Skeletal muscle satellite cell (primary cell): ENCODE results near the gene SLC26A11.
A peak's percentile ranks its signal among the peaks of the same experiment; 100 is the strongest.

ENCODE experiments used
- H3K27me3 ChIP-seq: 2 replicates; pipeline ENCODE4 v1.7.0; 2013; ENCODE audit warnings: low read length; ENCODE audit not compliant: control insufficient read depth, insufficient read depth
- H3K36me3 ChIP-seq: 2 replicates; pipeline ENCODE4 v1.7.0; 2013; ENCODE audit warnings: mild to moderate bottlenecking, control low read depth, low read length; ENCODE audit not compliant: insufficient read depth
- H3K4me1 ChIP-seq: 2 replicates; pipeline ENCODE4 v1.7.0; 2013; ENCODE audit warnings: low read length; ENCODE audit not compliant: control insufficient read depth, insufficient read depth
- H3K4me2 ChIP-seq: 2 replicates; pipeline ENCODE4 v1.7.0; 2013; ENCODE audit warnings: mild to moderate bottlenecking, low read length
- H3K4me3 ChIP-seq: 2 replicates; pipeline ENCODE4 v1.7.0; 2013; ENCODE audit warnings: low read length
- H3K9ac ChIP-seq: 2 replicates; pipeline ENCODE4 v1.7.0; 2013; ENCODE audit warnings: mild to moderate bottlenecking, low read depth, low read length, moderate library complexity
- H3K9me3 ChIP-seq: replicated peaks from 2 replicates; pipeline ENCODE4 v1.7.0; 2013; ENCODE audit warnings: mild to moderate bottlenecking, control low read depth, low read length

SLC26A11 gene

DNA sequence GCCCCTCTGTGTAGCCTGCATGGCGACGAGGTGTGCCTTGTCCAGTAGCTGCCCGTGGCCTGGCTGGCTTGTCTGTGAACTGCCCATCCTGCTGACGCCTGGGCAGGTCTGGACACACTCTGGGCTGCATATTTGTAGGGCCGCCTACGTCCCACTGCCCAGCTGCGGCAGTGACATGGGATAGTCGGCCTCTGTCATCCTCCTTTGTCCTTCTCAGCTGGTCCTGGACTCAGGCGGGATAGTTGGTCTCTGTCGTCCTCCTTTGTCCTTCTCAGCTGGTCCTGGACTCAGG, 35.9 kb upstream of the SLC26A11 start:
- H3K9ac ChIP-seq: no peak overlapping the region
- H3K4me3 ChIP-seq: no peak overlapping the region
- no peaks in the 10 kb centered on the region for H3K9me3 ChIP-seq
- peaks cover 12% of the 10 kb centered on the region for H3K4me1 ChIP-seq
- no peaks in the 10 kb centered on the region for H3K36me3 ChIP-seq
- no peak overlapping the region for H3K4me2 ChIP-seq
- peaks cover 20% of the 10 kb centered on the region for H3K27me3 ChIP-seq

GRCh38 chr17:80185968-80186367, 34.3 kb upstream of the SLC26A11 start:
- H3K4me2 ChIP-seq: no peak overlapping the region
- peaks cover 12% of the 10 kb centered on the region for H3K4me1 ChIP-seq
- H3K36me3 ChIP-seq: no peaks in the 10 kb centered on the region
- no peak overlapping the region for H3K9ac ChIP-seq
- H3K27me3 ChIP-seq: peaks cover 9% of the 10 kb centered on the region
- no peaks in the 10 kb centered on the region for H3K9me3 ChIP-seq
- no peak overlapping the region for H3K4me3 ChIP-seq

GRCh38 chr17:80187090-80187489, 33.1 kb upstream of the SLC26A11 start:
- Histone ChIP-seq H3K4me3 (peak overlapping the region; percentile 40), H3K9me3 (no peaks in the 10 kb centered on the region), H3K36me3 (no peaks in the 10 kb centered on the region), H3K9ac (no peak overlapping the region), H3K4me2 (peak overlapping the region; percentile 75), H3K4me1 (peaks cover 15% of the 10 kb centered on the region), H3K27me3 (peaks cover 19% of the 10 kb centered on the region)

- no peak overlapping the region for H3K9ac ChIP-seq
These were observed 32.7 kb upstream of the SLC26A11 start for GRCh38 chr17:80187515-80187941.

GRCh38 chr17:80189611-80190010, 30.6 kb upstream of the SLC26A11 start:
- peaks cover 18% of the 10 kb centered on the region for H3K27me3 ChIP-seq
- no peak overlapping the region for H3K9ac ChIP-seq

More at GRCh38 chr17:80187515-80187941, 32.7 kb upstream of the SLC26A11 start:
- Histone ChIP-seq H3K4me3 (peak overlapping the region; percentile 40), H3K36me3 (no peaks in the 10 kb centered on the region), H3K4me1 (peaks cover 20% of the 10 kb centered on the region), H3K9me3 (no peaks in the 10 kb centered on the region), H3K4me2 (peak overlapping the region; percentile 75), H3K27me3 (peaks cover 18% of the 10 kb centered on the region)

DNA sequence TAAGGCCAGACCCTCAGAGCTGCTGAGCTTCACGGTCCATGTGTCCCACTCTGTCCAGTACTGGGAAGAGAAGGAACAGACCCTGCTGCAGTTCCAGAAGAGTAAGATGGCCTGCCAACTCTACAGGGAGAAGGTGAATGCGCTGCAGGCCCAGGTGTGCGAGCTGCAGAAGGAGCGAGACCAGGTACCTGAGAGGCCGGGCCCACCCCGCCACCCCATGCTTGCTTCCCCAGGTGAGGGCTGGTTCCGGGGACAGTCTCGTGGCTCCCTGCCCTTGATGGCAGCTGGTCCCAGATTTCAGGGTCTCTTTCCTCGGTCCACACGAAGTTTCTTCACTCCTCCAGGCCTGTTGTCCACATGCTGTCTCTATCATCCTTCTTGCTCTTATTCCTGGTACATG, 29.5 kb upstream of the SLC26A11 start:
- H3K4me1 ChIP-seq: peaks cover 20% of the 10 kb centered on the region
- no peaks in the 10 kb centered on the region for H3K36me3 ChIP-seq
- H3K4me3 ChIP-seq: no peak overlapping the region
- no peak overlapping the region for H3K9ac ChIP-seq
- peaks cover 18% of the 10 kb centered on the region for H3K27me3 ChIP-seq
- H3K4me2 ChIP-seq: no peak overlapping the region
- H3K9me3 ChIP-seq: no peaks in the 10 kb centered on the region

More at GRCh38 chr17:80189611-80190010, 30.6 kb upstream of the SLC26A11 start:
- Histone ChIP-seq H3K9me3 (no peaks in the 10 kb centered on the region), H3K4me2 (no peak overlapping the region), H3K4me1 (peaks cover 20% of the 10 kb centered on the region), H3K4me3 (no peak overlapping the region), H3K36me3 (no peaks in the 10 kb centered on the region)

DNA sequence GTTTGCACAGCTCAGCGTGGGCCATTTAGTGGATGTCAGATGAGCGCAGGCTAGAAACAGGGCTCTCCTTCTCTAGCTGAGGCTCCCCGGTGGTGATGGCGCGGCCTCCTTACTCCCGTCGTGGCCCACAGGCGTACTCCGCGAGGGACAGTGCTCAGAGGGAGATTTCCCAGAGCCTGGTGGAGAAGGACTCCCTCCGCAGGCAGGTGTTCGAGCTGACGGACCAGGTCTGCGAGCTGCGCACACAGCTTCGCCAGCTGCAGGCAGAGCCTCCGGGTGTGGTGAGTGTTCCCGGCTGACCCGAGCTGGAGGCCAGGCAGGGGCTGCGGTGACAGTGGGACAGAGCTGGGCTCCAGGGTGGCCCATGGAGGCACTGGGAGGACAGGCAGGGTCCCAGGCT, 29.0 kb upstream of the SLC26A11 start:
- H3K4me1 ChIP-seq: peaks cover 20% of the 10 kb centered on the region
- no peaks in the 10 kb centered on the region for H3K36me3 ChIP-seq
- H3K9ac ChIP-seq: no peak overlapping the region
- peaks cover 18% of the 10 kb centered on the region for H3K27me3 ChIP-seq
- no peak overlapping the region for H3K4me2 ChIP-seq
- no peak overlapping the region for H3K4me3 ChIP-seq
- H3K9me3 ChIP-seq: no peaks in the 10 kb centered on the region

DNA sequence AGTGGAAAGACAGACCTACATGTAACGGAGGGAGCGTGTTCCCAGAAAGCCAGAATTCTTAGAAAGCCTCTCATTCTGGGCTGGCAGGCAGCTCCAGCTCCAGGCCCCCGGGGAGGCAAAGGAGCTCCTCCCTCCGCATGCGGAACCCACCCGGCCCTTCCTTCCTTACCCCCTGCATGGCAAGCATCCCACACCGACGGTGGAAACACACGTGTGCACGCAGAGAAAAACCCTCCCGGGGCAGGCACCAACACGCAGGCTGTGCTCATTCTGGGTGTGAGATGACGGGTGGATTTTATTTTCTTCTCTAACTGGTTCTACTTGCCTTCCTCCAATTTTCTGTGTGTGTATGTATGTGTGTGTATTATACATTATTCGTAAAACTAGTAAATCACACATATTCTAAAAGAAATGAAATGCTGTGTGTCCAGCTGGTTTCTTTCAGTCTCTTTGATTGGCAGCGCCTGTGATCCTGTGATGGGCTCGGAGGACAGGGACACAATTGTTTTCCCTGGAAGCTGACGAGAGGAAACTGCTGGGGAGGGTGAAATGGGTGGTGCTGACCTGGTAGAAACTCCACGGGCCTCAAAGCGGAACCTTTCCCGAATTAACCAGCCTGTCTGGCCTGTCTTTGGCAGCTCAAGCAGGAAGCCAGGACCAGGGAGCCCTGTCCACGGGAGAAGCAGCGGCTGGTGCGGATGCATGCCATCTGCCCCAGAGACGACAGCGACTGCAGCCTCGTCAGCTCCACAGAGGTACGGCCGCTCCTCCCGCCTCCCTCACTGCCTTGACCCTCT, 28.2 kb upstream of the SLC26A11 start:
- H3K4me3 ChIP-seq: no peak overlapping the region
- peaks cover 18% of the 10 kb centered on the region for H3K27me3 ChIP-seq
- H3K9ac ChIP-seq: no peak overlapping the region

GRCh38 chr17:80195141-80195540, 25.1 kb upstream of the SLC26A11 start:
- peaks cover 8% of the 10 kb centered on the region for H3K4me1 ChIP-seq
- H3K4me2 ChIP-seq: no peak overlapping the region
- no peak overlapping the region for H3K4me3 ChIP-seq
- no peaks in the 10 kb centered on the region for H3K36me3 ChIP-seq
- no peak overlapping the region for H3K9ac ChIP-seq
- H3K9me3 ChIP-seq: no peaks in the 10 kb centered on the region
- peaks cover 18% of the 10 kb centered on the region for H3K27me3 ChIP-seq

More for the DNA sequence above, 28.2 kb upstream of the SLC26A11 start:
- Histone ChIP-seq H3K9me3 (no peaks in the 10 kb centered on the region), H3K4me2 (peak overlapping the region; percentile 66), H3K4me1 (peaks cover 17% of the 10 kb centered on the region), H3K36me3 (no peaks in the 10 kb centered on the region)

DNA sequence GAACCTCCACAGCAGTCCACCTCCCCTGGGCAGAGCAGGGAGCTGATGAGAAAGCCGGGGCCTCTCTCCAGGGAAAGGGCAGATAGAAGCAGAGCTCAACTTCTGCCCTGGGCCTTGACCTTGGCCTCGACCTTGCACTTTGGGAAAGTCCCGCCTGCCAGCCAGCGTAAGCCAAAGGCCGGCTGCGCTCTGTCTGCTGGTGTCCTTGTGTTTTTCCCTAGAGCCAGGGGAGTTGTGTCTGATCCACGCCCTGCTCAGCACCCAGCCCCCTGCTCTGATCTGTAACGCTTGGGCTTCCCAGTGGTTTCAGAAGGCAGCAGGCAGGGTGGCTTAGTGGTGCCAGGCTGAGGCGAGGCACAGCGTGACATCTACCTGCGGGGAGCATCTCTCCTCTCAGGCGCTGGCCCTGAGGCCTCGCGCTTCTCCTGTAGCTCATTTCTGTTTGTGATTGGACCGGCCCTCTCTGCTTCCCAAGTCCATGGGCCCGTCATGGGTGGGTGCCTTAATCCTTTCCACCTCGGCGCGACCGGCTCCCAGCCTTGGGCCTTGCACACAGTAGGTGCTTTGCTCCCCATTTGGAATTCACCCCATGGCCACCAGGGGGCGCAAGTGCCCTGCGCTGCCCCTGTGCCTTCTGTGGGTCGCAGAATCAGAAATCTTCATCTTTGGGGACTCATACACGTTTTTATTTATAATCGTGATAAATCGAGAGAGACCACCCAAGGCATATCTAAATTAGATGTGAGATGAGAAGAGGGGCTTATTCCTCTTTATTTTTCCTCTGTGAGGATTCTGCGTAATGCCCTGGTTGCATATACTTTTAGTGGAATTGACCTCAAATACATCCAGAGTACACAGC, 24.3 kb upstream of the SLC26A11 start:
- H3K36me3 ChIP-seq: no peaks in the 10 kb centered on the region
- H3K27me3 ChIP-seq: peaks cover 18% of the 10 kb centered on the region
- no peak overlapping the region for H3K9ac ChIP-seq
- H3K9me3 ChIP-seq: no peaks in the 10 kb centered on the region
- H3K4me2 ChIP-seq: no peak overlapping the region
- H3K4me3 ChIP-seq: no peak overlapping the region
- H3K4me1 ChIP-seq: peaks cover 8% of the 10 kb centered on the region

GRCh38 chr17:80196652-80197051, 23.6 kb upstream of the SLC26A11 start:
- Histone ChIP-seq H3K9ac (no peak overlapping the region), H3K36me3 (no peaks in the 10 kb centered on the region)

More at GRCh38 chr17:80196652-80197051, 23.6 kb upstream of the SLC26A11 start:
- Histone ChIP-seq H3K27me3 (peaks cover 13% of the 10 kb centered on the region), H3K4me2 (no peak overlapping the region), H3K4me1 (peaks cover 8% of the 10 kb centered on the region), H3K9me3 (no peaks in the 10 kb centered on the region), H3K4me3 (no peak overlapping the region)
